ENCODE results near the gene DENND2C. TPM values are rescaled to one million over a fixed set of nuclear protein-coding genes. Genes with fewer than 3 reads are reported as not detected.

Gene DENND2C
- total RNA-seq, 1 experiment from 2014 or later, result 0.70 TPM

GRCh38 chr1:114712977-114713376 is 43.1 kb upstream of the DENND2C start:
- Histone ChIP-seq H3K27ac (no peak overlapping the region), H3K9me2 (ENCODE audit: insufficient read depth) (no peaks in the 10 kb centered on the region), H3K4me3 (no peak overlapping the region), H3K36me3 (ENCODE audit: low read depth) (peaks cover 44% of the 10 kb centered on the region), H3K79me2 (ENCODE audit: low read depth) (peaks cover 31% of the 10 kb centered on the region), H3K9me3 (ENCODE audit: insufficient read depth, low read depth) (no peaks in the 10 kb centered on the region), H3K4me1 (replicated peaks; ENCODE audit: insufficient read depth) (peaks cover 18% of the 10 kb centered on the region), H3F3A (ENCODE audit: insufficient read depth, low read depth) (peaks cover 12% of the 10 kb centered on the region), H4K20me1 (ENCODE audit: insufficient read depth) (0 out of 2 replicates have a peak, but pooled peaks cover 5% of the 10 kb centered on the region), H3K4me2 (no peak overlapping the region), H3K27me3 (ENCODE audit: insufficient read depth, low read depth) (no peaks in the 10 kb centered on the region), H2AFZ (no peak overlapping the region)
- ChIA-PET POLR2A (ENCODE audit: unreplicated experiment) (no interaction called here), CTCF (no interaction called here)
- intact Hi-C loops (cut with micrococcal nuclease; ENCODE audit: unreplicated experiment), result no loop called here
- no TSS peak for BruUV-seq (replicated peaks)
- DNase-seq, result no peak
- TF ChIP-seq EZH2 (IDR thresholded peaks at IDR 0.05; ENCODE audit: low read depth), result no peak
- TF ChIP-seq CTCF (conservative IDR thresholded peaks at IDR 0.05), result no peak

- no peak for TF ChIP-seq CTCF (conservative IDR thresholded peaks at IDR 0.05)
- no peak for TF ChIP-seq EZH2 (IDR thresholded peaks at IDR 0.05; ENCODE audit: low read depth)
- Histone ChIP-seq H4K20me1 (ENCODE audit: insufficient read depth) (peaks cover 5% of the 10 kb centered on the region; the same call in 1 of the 2 replicates), H3K27ac (no peak overlapping the region), H3K4me2 (no peak overlapping the region), H3K79me2 (ENCODE audit: low read depth) (peaks cover 19% of the 10 kb centered on the region), H3K4me3 (no peak overlapping the region), H3K9me2 (ENCODE audit: insufficient read depth) (no peaks in the 10 kb centered on the region), H3K4me1 (replicated peaks; ENCODE audit: insufficient read depth) (peaks cover 3% of the 10 kb centered on the region), H3K36me3 (ENCODE audit: low read depth) (peaks cover 54% of the 10 kb centered on the region), H3K9me3 (ENCODE audit: insufficient read depth, low read depth) (no peaks in the 10 kb centered on the region), H2AFZ (no peak overlapping the region), H3K27me3 (ENCODE audit: insufficient read depth, low read depth) (no peaks in the 10 kb centered on the region), H3F3A (ENCODE audit: insufficient read depth, low read depth) (no peaks in the 10 kb centered on the region)
- no peak for DNase-seq
- ChIA-PET POLR2A (ENCODE audit: unreplicated experiment) (no interaction called here), CTCF (no interaction called here)
- intact Hi-C loops (cut with micrococcal nuclease; ENCODE audit: unreplicated experiment), result no loop called here
- BruUV-seq (replicated peaks), result no TSS peak
These were observed 40.5 kb upstream of the DENND2C start for GRCh38 chr1:114710360-114710759.

GRCh38 chr1:114707604-114708003 is 37.8 kb upstream of the DENND2C start:
- intact Hi-C loops (cut with micrococcal nuclease; ENCODE audit: unreplicated experiment), result no loop called here
- Histone ChIP-seq H2AFZ (no peak overlapping the region), H3K36me3 (ENCODE audit: low read depth) (peaks cover 43% of the 10 kb centered on the region), H3K9me3 (ENCODE audit: insufficient read depth, low read depth) (no peaks in the 10 kb centered on the region), H3K9me2 (ENCODE audit: insufficient read depth) (no peaks in the 10 kb centered on the region), H4K20me1 (ENCODE audit: insufficient read depth) (peaks cover 5% of the 10 kb centered on the region; the same call in 1 of the 2 replicates), H3K4me3 (no peak overlapping the region), H3K27ac (no peak overlapping the region), H3K4me2 (no peak overlapping the region), H3K27me3 (ENCODE audit: insufficient read depth, low read depth) (no peaks in the 10 kb centered on the region), H3K4me1 (replicated peaks; ENCODE audit: insufficient read depth) (no peaks in the 10 kb centered on the region), H3K79me2 (ENCODE audit: low read depth) (no peaks in the 10 kb centered on the region), H3F3A (ENCODE audit: insufficient read depth, low read depth) (peaks cover 13% of the 10 kb centered on the region; the same call in 1 of the 2 replicates)
- ChIA-PET POLR2A (ENCODE audit: unreplicated experiment) (no interaction called here), CTCF (no interaction called here)
- BruUV-seq (replicated peaks), result TSS peak; percentile 3
- no peak for TF ChIP-seq CTCF (conservative IDR thresholded peaks at IDR 0.05)
- TF ChIP-seq EZH2 (IDR thresholded peaks at IDR 0.05; ENCODE audit: low read depth), result no peak
- no peak for DNase-seq

All from PC-9 (cell line).